CD14-positive monocyte (primary cell): ENCODE data around the gene ZBTB17. TPM values are rescaled to one million over a fixed set of nuclear protein-coding genes. Genes with fewer than 3 reads are reported as not detected.

Source experiments
- DNase-seq, 3 donors: peaks; one replicate each; pipeline ENCODE4 v3.0.0-alpha.2; 2011 to 2022
- H2AFZ ChIP-seq: 2 replicates; pipeline ENCODE4 v1.6.0; 2012; ENCODE audit warnings: mild to moderate bottlenecking, low read depth, low read length, inconsistent platforms; ENCODE audit not compliant: insufficient read depth, poor library complexity, severe bottlenecking
- H3K27ac ChIP-seq, 2 donors: 1 replicate in 1 of 2; 2 replicates in 1 of 2; pipeline ENCODE4 v1.5.1; 2012 to 2013; ENCODE audit warnings: low read length in 2 of 2, control low read depth in 1 of 2, inconsistent platforms in 1 of 2, low read depth in 1 of 2, mild to moderate bottlenecking in 1 of 2
- H3K27me3 ChIP-seq, 2 donors: one replicate each; pipeline versions ENCODE4 v1.6.0 to v1.6.1; 2011 to 2013; ENCODE audit warnings: low read length in 2 of 2; ENCODE audit not compliant: control insufficient read depth in 2 of 2, insufficient read depth in 2 of 2
- H3K36me3 ChIP-seq, 2 donors: replicated peaks in 1 of 2; 1 replicate in 1 of 2; 2 replicates in 1 of 2; pipeline versions ENCODE4 v1.5.1 to v1.6.1; 2012 to 2013; ENCODE audit warnings: low read length in 2 of 2, control low read depth in 1 of 2, inconsistent platforms in 1 of 2, mild to moderate bottlenecking in 1 of 2; ENCODE audit not compliant: insufficient read depth in 2 of 2, control insufficient read depth in 1 of 2
- H3K4me1 ChIP-seq, 2 donors: 1 replicate in 1 of 2; 2 replicates in 1 of 2; pipeline versions ENCODE4 v1.5.1 to v1.6.1; 2012 to 2013; ENCODE audit warnings: low read length in 2 of 2, control low read depth in 1 of 2, inconsistent platforms in 1 of 2, mild to moderate bottlenecking in 1 of 2, moderate library complexity in 1 of 2; ENCODE audit not compliant: insufficient read depth in 2 of 2, control insufficient read depth in 1 of 2
- H3K4me2 ChIP-seq: replicated peaks from 2 replicates; pipeline ENCODE3; 2012; ENCODE audit warnings: low read length, moderate library complexity, mild to moderate bottlenecking; ENCODE audit not compliant: poor library complexity, severe bottlenecking; ENCODE audit errors: extremely low read depth
- H3K4me3 ChIP-seq, 3 experiments: fragments of 200-600 bp in 1 of 3; sonication (generic) in 1 of 3; replicated peaks in 1 of 3; 1 replicate in 2 of 3; 2 replicates in 1 of 3; pipeline ENCODE4 v1.5.1; 2011 to 2013; ENCODE audit warnings: low read length in 3 of 3, mild to moderate bottlenecking in 3 of 3, control low read depth in 2 of 3, low read depth in 2 of 3, inconsistent platforms in 1 of 3, moderate library complexity in 1 of 3
- H3K79me2 ChIP-seq: 2 replicates; pipeline ENCODE4 v1.6.0; 2012; ENCODE audit warnings: mild to moderate bottlenecking, control low read depth, inconsistent platforms, low read length, moderate library complexity; ENCODE audit not compliant: insufficient read depth
- H3K9ac ChIP-seq: 2 replicates; pipeline ENCODE4 v1.6.0; 2017; ENCODE audit warnings: low read length, mild to moderate bottlenecking; ENCODE audit not compliant: insufficient read depth, poor library complexity, severe bottlenecking
- H3K9me3 ChIP-seq, 2 donors: replicated peaks in 1 of 2; 1 replicate in 1 of 2; 2 replicates in 1 of 2; pipeline versions ENCODE4 v1.5.1 to v1.6.1; 2012 to 2013; ENCODE audit warnings: low read length in 2 of 2, control low read depth in 1 of 2; ENCODE audit not compliant: control insufficient read depth in 1 of 2, insufficient read depth in 1 of 2
- H4K20me1 ChIP-seq: 2 replicates; pipeline ENCODE4 v1.6.0; 2012; ENCODE audit warnings: mild to moderate bottlenecking, low read length, control low read depth, moderate library complexity; ENCODE audit not compliant: insufficient read depth
- H3K27ac Mint-ChIP-seq, 7 donors: one replicate each; pipeline ENCODE4 v1.8.0; 2020; ENCODE audit warnings: mild to moderate bottlenecking in 7 of 7, mixed read lengths in 7 of 7, moderate library complexity in 6 of 7, inconsistent platforms in 2 of 7
- H3K27me3 Mint-ChIP-seq, 3 donors: one replicate each; pipeline ENCODE4 v1.8.0; 2021 to 2022; ENCODE audit warnings: low read depth in 3 of 3, mild to moderate bottlenecking in 3 of 3, mixed read lengths in 3 of 3, moderate library complexity in 3 of 3, inconsistent platforms in 1 of 3
- H3K36me3 Mint-ChIP-seq, 2 donors: one replicate each; pipeline ENCODE4 v1.8.0; 2020; ENCODE audit warnings: mixed read lengths in 2 of 2, inconsistent platforms in 1 of 2, mild to moderate bottlenecking in 1 of 2
- H3K4me1 Mint-ChIP-seq: one replicate; pipeline ENCODE4 v1.8.0; 2020; ENCODE audit warnings: mild to moderate bottlenecking, mixed read lengths
- H3K4me3 Mint-ChIP-seq, 2 donors: one replicate each; pipeline ENCODE4 v1.8.0; 2020; ENCODE audit warnings: mild to moderate bottlenecking in 2 of 2, mixed read lengths in 2 of 2, moderate library complexity in 1 of 2
- H3K9me3 Mint-ChIP-seq, 7 donors: one replicate each; pipeline ENCODE4 v1.8.0; 2020 to 2022; ENCODE audit warnings: mixed read lengths in 7 of 7, mild to moderate bottlenecking in 6 of 7, moderate library complexity in 6 of 7, inconsistent platforms in 2 of 7
- WGBS: methylation state at CpG from one replicate; pipeline ENCODE4 v1.1.5; 2013; ENCODE audit warnings: missing lambda C conversion rate; ENCODE audit not compliant: insufficient coverage; 5-methylcytosine and 5-hydroxymethylcytosine counted together
- intact Hi-C, 2 donors: fragments of 100-400 bp; cut with micrococcal nuclease; formaldehyde crosslinking; loops; one replicate each; pipeline versions ENCODE4 v1.15.0 to v1.15.1; 2023
- polyA plus RNA-seq, 3 donors: library from polyadenylated mRNA; depleted of rRNA in 1 of 3; unstranded in 2 of 3; stranded (reverse) in 1 of 3; fragments of 300-500 nt in 2 of 3; fragments of >200 nt in 1 of 3; fragmentation: Illumina TruSeq in 2 of 3; gene quantifications; 1 replicate in 2 of 3; 2 replicates in 1 of 3; pipeline ENCODE4 v1.2.3, GENCODE V29; 2012 to 2021
- TF ChIP-seq, protein P1 (sequence below): fragments of 200-600 bp; IDR thresholded peaks from one replicate; pipeline ENCODE4 v1.8.0; 2022; ENCODE audit warnings: antibody characterized with exemption, mild to moderate bottlenecking

Gene ZBTB17
- polyA plus RNA-seq, 3 donors = 2.8 to 93.3 (median 7.6) TPM

DNA sequence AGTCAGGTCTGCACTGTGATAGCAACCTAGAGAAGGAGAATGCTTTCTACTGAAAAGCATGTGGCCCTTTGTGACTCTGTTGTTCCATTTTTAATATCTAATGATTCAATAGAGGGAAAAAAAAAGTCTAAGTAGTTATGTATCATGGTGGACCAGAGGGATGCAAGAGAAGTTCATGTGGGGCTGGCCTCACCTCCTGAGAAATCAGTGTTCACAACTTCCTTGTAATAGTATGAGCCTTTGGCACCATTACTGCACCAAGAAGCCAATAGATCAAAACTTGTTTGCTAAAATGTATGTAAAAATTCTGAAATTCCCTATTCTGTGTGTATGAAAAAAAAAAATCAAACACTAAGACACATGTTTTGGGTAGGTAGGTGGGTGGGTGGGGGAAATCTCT, 5.0 kb downstream of the ZBTB17 start:
- Histone ChIP-seq H2AFZ (no peak overlapping the region), H3K4me3 (no peak overlapping the region), H3K27me3 (no peaks in the 10 kb centered on the region), H3K36me3 (peaks cover 33 to 54% of the 10 kb centered on the region in 2 donors), H4K20me1 (peaks cover 53% of the 10 kb centered on the region), H3K27ac (no peak overlapping the region), H3K9ac (no peak overlapping the region), H3K9me3 (peaks cover 0 to 4% of the 10 kb centered on the region in 2 donors), H3K79me2 (peaks cover 82% of the 10 kb centered on the region), H3K4me2 (no peak overlapping the region), H3K4me1 (peaks cover 16 to 17% of the 10 kb centered on the region in 2 donors)
- H3K4me1 Mint-ChIP-seq = peaks cover 30% of the 10 kb centered on the region
- H3K36me3 Mint-ChIP-seq = peaks cover 49 to 61% of the 10 kb centered on the region in 2 donors
- intact Hi-C loops = no loop called here
- H3K4me3 Mint-ChIP-seq = no peak overlapping the region
- H3K27me3 Mint-ChIP-seq = no peaks in the 10 kb centered on the region
- TF ChIP-seq, protein P1, sequence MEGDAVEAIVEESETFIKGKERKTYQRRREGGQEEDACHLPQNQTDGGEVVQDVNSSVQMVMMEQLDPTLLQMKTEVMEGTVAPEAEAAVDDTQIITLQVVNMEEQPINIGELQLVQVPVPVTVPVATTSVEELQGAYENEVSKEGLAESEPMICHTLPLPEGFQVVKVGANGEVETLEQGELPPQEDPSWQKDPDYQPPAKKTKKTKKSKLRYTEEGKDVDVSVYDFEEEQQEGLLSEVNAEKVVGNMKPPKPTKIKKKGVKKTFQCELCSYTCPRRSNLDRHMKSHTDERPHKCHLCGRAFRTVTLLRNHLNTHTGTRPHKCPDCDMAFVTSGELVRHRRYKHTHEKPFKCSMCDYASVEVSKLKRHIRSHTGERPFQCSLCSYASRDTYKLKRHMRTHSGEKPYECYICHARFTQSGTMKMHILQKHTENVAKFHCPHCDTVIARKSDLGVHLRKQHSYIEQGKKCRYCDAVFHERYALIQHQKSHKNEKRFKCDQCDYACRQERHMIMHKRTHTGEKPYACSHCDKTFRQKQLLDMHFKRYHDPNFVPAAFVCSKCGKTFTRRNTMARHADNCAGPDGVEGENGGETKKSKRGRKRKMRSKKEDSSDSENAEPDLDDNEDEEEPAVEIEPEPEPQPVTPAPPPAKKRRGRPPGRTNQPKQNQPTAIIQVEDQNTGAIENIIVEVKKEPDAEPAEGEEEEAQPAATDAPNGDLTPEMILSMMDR = no peak
- H3K9me3 Mint-ChIP-seq = no peaks in the 10 kb centered on the region
- H3K27ac Mint-ChIP-seq = peak overlapping the region in 1 of 7 donors; percentile 42
- DNase-seq = no peak

GRCh38 chr1:15969321-15969880, 6.5 kb downstream of the ZBTB17 start:
- WGBS = 100% methylated on average over 13 of the region's 13 CpGs
- Histone ChIP-seq H2AFZ (no peak overlapping the region), H3K4me2 (no peak overlapping the region), H3K27ac (no peak overlapping the region), H3K27me3 (no peaks in the 10 kb centered on the region), H3K4me3 (no peak overlapping the region), H4K20me1 (peaks cover 56% of the 10 kb centered on the region), H3K4me1 (peaks cover 16 to 23% of the 10 kb centered on the region in 2 donors), H3K36me3 (peaks cover 35 to 54% of the 10 kb centered on the region in 2 donors), H3K79me2 (peaks cover 78% of the 10 kb centered on the region), H3K9ac (no peak overlapping the region), H3K9me3 (peaks cover 0 to 4% of the 10 kb centered on the region in 2 donors)
- H3K4me1 Mint-ChIP-seq = peaks cover 34% of the 10 kb centered on the region
- H3K36me3 Mint-ChIP-seq = peaks cover 62 to 75% of the 10 kb centered on the region in 2 donors
- H3K27ac Mint-ChIP-seq = peak overlapping the region in 1 of 7 donors; percentile 54
- H3K4me3 Mint-ChIP-seq = no peak overlapping the region
- intact Hi-C loops = no loop called here
- H3K9me3 Mint-ChIP-seq = no peaks in the 10 kb centered on the region
- TF ChIP-seq, protein P1 = no peak
- H3K27me3 Mint-ChIP-seq = peaks cover 0 to 2% (median 0%) of the 10 kb centered on the region in 3 donors
- no peak for DNase-seq
